GM20000 (cell line): Measurements from ENCODE around the gene ZNF423.

ENCODE experiments used
- DNase-seq: peaks from one replicate; pipeline ENCODE4 v3.0.0; 2012; ENCODE audit warnings: low spot score
- TF ChIP-seq, protein P1 (sequence below): IDR thresholded peaks from 2 replicates; pipeline ENCODE4 v1.5.1; 2012; ENCODE audit warnings: mild to moderate bottlenecking, control low read depth; ENCODE audit errors: extremely low read depth, missing control alignments

ZNF423 gene

GRCh38 chr16:49739381-49739780, 116.5 kb downstream of the ZNF423 start:
- DNase-seq = no peak
- TF ChIP-seq, protein P1, sequence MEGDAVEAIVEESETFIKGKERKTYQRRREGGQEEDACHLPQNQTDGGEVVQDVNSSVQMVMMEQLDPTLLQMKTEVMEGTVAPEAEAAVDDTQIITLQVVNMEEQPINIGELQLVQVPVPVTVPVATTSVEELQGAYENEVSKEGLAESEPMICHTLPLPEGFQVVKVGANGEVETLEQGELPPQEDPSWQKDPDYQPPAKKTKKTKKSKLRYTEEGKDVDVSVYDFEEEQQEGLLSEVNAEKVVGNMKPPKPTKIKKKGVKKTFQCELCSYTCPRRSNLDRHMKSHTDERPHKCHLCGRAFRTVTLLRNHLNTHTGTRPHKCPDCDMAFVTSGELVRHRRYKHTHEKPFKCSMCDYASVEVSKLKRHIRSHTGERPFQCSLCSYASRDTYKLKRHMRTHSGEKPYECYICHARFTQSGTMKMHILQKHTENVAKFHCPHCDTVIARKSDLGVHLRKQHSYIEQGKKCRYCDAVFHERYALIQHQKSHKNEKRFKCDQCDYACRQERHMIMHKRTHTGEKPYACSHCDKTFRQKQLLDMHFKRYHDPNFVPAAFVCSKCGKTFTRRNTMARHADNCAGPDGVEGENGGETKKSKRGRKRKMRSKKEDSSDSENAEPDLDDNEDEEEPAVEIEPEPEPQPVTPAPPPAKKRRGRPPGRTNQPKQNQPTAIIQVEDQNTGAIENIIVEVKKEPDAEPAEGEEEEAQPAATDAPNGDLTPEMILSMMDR = no peak

DNA sequence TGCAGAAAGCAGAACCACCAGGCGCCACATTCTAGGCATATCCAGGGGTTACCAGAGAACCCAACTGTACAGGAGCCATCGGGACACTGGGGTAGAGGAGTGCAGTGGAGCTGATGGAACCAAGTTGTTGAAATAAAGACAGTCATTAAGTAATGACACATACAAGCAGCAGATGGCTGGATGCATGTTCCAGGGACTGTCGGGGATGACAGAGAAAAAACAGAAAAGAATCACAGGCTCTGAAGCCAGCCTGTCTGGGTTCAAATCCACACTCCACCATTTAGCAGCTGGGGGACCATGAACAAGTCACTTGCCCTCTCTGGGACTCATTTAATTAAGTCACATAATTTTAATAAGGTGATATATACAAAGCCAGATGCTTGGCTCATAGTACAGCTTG, 117.1 kb downstream of the ZNF423 start:
- TF ChIP-seq, protein P1 = no peak

DNA sequence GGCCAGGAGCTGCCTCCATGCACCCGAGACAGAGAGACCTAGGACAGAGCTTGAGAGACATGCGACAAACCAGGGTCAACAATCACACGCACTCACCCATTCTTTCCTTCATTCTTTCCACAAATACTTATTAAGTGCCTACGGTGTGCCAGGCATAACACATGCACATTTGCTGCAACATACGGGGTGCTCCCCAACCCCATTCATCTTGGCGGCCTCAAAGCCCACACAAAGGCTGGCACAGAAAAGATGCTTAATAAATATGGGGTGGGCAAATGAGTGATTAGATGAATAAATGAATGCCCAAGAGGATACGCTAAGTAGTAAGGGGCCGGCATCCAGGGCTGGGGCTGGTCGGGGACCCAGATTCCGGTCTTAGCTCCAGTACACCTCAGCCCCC, 117.9 kb downstream of the ZNF423 start:
- TF ChIP-seq, protein P1 = no peak
- no peak for DNase-seq

More for the DNA sequence above, 117.1 kb downstream of the ZNF423 start:
- no peak for DNase-seq

DNA sequence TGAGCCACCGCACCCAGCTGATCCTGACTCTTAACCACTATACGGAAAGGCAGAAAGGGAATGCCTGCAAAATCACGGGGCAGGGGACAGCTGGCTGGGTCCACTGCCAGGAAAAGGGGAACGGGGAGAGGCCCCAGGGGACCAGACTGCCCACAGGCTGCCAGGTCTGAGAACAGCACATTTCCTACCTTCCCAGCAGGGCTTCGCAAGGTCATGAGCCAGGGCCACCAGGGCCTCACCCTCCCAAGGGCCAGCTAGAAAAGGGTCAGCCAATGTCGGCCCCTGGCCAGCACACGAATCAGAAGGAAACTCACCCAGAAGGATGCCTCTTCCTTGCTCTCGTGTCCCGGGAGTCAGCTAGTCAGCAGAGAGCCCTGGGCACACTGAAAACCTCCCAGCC, 118.4 kb downstream of the ZNF423 start:
- no peak for DNase-seq
- TF ChIP-seq, protein P1 = no peak

- TF ChIP-seq, protein P1 = no peak
- DNase-seq = no peak
These were observed 121.6 kb downstream of the ZNF423 start for GRCh38 chr16:49734331-49734730.

DNA sequence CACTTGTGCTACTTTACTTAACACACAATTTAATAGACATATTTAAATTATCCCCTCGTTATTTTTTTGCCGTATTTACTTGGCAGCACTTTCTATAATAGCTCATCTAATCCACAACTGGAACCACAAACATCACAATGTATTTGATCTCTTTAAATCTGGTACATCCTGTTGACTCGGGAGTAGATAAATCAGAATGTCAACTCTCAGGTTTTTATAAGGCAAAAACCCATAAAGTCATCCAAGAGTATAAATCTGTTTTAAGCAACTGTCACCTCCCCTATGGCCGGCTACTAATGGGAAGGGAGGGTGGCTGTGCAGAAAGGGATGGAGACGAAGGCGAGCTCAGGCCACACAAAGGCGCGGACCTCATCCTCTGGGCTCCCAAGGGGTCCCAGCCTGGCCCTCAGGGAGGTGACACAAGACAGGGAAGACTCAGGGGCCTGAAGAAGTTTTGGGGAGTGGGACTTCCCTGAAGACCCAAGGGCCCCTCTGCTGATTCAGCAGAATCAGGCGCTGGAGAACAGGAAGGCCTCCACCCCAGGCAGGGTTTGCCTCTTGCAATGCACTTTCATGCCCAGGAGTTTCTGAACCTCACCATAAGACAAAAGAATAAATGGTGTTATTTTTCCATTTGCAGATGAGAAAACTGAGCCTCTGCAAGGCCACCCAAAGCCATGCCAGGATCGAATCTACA, 122.5 kb downstream of the ZNF423 start:
- no peak for DNase-seq
- TF ChIP-seq, protein P1 = no peak

GRCh38 chr16:49731911-49732310, 124.0 kb downstream of the ZNF423 start:
- TF ChIP-seq, protein P1 = no peak
- no peak for DNase-seq
